ENCODE measurements around the gene MYO15B. TPM values are rescaled to one million over a fixed set of nuclear protein-coding genes. Genes with fewer than 3 reads are reported as not detected.

The MYO15B gene
- total RNA-seq, 1 experiment from 2014 or later = 30.3 TPM

GRCh38 chr17:75602644-75603043 is 15.0 kb downstream of the MYO15B start (continued):
- no peak for TF ChIP-seq ZBTB33 (IDR thresholded peaks at IDR 0.05; ENCODE audit: extremely low read depth, insufficient replicate concordance, low read length)

- DNase-seq (ENCODE audit: low read depth, low spot score) = no peak
- Histone ChIP-seq H2AFZ (ENCODE audit: low read depth, low read length, poor library complexity, severe bottlenecking) (no peak overlapping the region), H4K20me1 (ENCODE audit: insufficient read depth) (no peaks in the 10 kb centered on the region), H3K9ac (ENCODE audit: low read length) (no peak overlapping the region), H3K9me2 (ENCODE audit: insufficient read depth) (no peaks in the 10 kb centered on the region), H3K4me3 (replicated peaks in 1 of 2; ENCODE audit: low read depth in 1 of 2, low read length in 2 of 2) (no peak overlapping the region), H3K27ac (ENCODE audit: low read depth, low read length) (no peak overlapping the region; the same call in 1 of the 2 replicates), H3K36me3 (ENCODE audit: control insufficient read depth in 1 of 2, insufficient read depth in 2 of 2, low read length in 2 of 2) (no peaks in the 10 kb centered on the region), H3K4me2 (ENCODE audit: low read length) (peak overlapping the region; percentile 75), H3K27me3 (ENCODE audit: insufficient read depth, low read length) (no peaks in the 10 kb centered on the region), H3K9me3 (ENCODE audit: control insufficient read depth in 1 of 2, insufficient read depth in 1 of 2, low read depth in 1 of 2, low read length in 2 of 2) (no peaks in the 10 kb centered on the region), H3K4me1 (ENCODE audit: control insufficient read depth in 1 of 2, insufficient read depth in 2 of 2, low read length in 2 of 2) (peaks cover 15 to 51% of the 10 kb centered on the region in 2 experiments), H3K79me2 (ENCODE audit: insufficient read depth, low read length) (no peaks in the 10 kb centered on the region)
- RAD21 ChIA-PET (ENCODE audit: low non-redundant PET in 1 of 2, low total read pairs in 2 of 2, uncharacterized antibody in 2 of 2, unreplicated experiment in 2 of 2) = no interaction called here
- intact Hi-C loops (cut with micrococcal nuclease) = loop anchor here (5.0 kb wide), 2 partner anchors 86 to 176 kb away; partner anchors contain the start of genes CASKIN2 and TSEN54
- POLR2A ChIA-PET = no interaction called here
- ATAC-seq = no peak
- no TSS peak for BruUV-seq (replicated peaks)
- CTCF ChIA-PET = interaction anchor here (0.9 kb wide), 1 partner anchor 8 kb away, joined by 3 read pairs; no protein-coding TSS in a partner anchor
- TF ChIP-seq ELF1 (IDR thresholded peaks at IDR 0.05; ENCODE audit: borderline replicate concordance, low read depth) (no peak), SP1 (IDR thresholded peaks at IDR 0.05; ENCODE audit: low read depth) (no peak), ZBTB33 (IDR thresholded peaks at IDR 0.05; ENCODE audit: extremely low read depth, insufficient replicate concordance, low read length) (no peak), ZNF274 (IDR thresholded peaks at IDR 0.05; ENCODE audit: low read depth, low read length) (no peak), POLR2A (IDR thresholded peaks at IDR 0.05; ENCODE audit: borderline replicate concordance, extremely low read depth, insufficient read depth, insufficient read length) (no peak), JUND (IDR thresholded peaks at IDR 0.05) (no peak), MAX (IDR thresholded peaks at IDR 0.05) (no peak; the same call in 1 of the 2 replicates), REST (IDR thresholded peaks at IDR 0.05; ENCODE audit: low read depth) (no peak), EZH2 (IDR thresholded peaks at IDR 0.05) (no peak), ZFX (IDR thresholded peaks at IDR 0.05) (no peak), CTCF (IDR thresholded peaks at IDR 0.05 in 2 of 3, conservative IDR thresholded peaks at IDR 0.05 in 1 of 3; ENCODE audit: borderline replicate concordance in 1 of 3, insufficient read depth in 1 of 3, low read depth in 2 of 3, low read length in 2 of 3) (no peak), EZH2phosphoT487 (IDR thresholded peaks at IDR 0.05; ENCODE audit: borderline replicate concordance) (no peak), POLR2AphosphoS5 (IDR thresholded peaks at IDR 0.05; ENCODE audit: low read depth, low read length) (no peak), CBX3 (IDR thresholded peaks at IDR 0.05; ENCODE audit: low read depth) (no peak), RAD21 (IDR thresholded peaks at IDR 0.05; ENCODE audit: low read depth) (no peak), SIN3A (IDR thresholded peaks at IDR 0.05; ENCODE audit: low read depth) (no peak)
Observed at GRCh38 chr17:75603123-75603522, 15.5 kb downstream of the MYO15B start.

All from HCT116 (cell line).